HG02610 (cell line): ENCODE results near the gene CPLANE2.
A peak's percentile ranks its signal among the peaks of the same experiment; 100 is the strongest.
"Not testable (repeated sequence)": the region's sequence is repeated elsewhere in the genome, so short reads cannot be mapped to it uniquely, and the experiment has no call there.

Experiments
- ATAC-seq: cut with Tn5 transposase; IDR thresholded peaks from one replicate; pipeline ENCODE4 v1.9.1; 2021; ENCODE audit warnings: mild to moderate bottlenecking, moderate library complexity; ENCODE audit not compliant: unreplicated experiment

CPLANE2 gene

GRCh38 chr1:16249596-16250241, 12.7 kb upstream of the CPLANE2 start:
- no peak for ATAC-seq

DNA sequence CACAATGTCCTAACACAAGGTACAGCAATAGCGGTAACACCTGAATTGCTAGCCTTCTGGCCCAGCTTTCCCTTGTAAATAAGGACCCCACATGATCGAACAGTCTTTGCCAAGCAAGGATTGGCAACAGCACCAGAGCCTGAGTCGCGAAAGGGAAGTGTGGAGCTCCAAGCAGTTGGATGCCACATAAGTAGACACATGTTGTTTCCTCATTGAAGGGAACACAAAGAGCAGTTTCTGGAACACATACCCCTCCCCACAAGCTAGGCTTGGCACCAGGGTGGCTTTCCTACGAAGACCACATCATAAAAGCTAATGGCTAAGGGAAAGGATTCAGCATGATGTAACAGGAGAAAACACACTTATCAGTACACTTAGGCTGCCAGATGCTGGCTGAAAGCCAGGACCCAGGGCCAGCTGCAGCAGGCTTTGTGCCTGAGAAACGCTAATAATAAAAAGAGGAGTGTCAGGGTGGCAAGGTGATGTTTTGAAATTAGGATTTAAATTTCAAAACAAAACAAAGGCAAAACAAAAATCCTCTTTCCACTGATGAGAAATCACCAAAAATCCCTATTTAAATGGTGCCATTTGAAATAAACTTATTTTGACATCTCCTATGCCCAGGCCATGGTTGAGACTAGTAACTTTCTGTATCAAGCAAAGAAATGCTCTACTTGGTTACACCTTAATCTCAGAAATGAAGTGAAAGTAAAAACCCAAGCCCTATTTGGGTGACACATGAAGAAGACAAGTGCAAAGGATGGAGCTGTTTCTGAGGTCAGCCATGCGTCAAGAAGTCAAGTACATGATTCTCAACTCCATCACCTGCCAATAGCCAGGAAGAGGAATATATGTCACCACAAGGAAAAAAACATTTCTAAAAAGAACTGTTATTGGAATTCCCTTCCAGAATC, 11.9 kb upstream of the CPLANE2 start:
- ATAC-seq = peak; percentile 73

DNA sequence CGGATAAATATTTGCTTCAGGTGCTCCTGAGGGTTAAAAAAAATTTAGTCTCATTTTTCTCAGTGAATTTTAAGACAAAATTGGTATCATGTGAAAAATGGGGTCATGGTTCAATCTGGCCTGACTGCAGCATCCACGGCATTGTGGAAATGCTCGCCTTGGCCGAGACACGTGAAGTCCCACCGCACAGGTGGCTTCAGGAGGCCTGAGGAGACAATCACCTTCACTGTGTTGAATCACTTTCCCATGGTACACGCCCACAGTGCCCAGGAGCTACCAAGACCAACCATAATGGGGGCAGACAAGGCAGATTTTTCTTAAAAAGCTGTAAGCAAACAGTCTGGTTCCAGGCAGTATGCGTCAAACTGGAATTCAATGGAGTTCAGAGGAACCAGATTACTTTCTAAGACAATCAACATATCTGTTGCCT, 11.0 kb upstream of the CPLANE2 start:
- ATAC-seq = no peak

DNA sequence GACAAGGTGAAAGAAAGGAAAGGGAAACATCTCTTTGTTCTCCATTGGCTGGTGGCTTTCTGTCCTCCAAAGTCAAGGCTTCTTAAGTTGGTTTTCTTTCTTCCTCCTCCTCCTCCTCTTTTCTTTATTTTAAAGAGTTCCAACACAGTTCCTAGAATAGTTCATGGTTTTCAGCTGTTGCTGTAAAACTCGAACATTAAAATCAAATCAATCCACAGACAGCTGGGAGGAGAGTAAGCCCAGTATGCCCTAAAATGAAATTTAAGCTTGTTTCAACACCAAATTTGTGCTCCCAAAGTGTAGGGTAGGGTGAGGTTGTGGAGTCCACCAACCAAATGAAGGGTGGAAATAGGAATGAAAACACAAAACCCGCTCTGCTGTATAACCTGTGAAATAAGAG, 10.5 kb upstream of the CPLANE2 start:
- ATAC-seq = no peak

DNA sequence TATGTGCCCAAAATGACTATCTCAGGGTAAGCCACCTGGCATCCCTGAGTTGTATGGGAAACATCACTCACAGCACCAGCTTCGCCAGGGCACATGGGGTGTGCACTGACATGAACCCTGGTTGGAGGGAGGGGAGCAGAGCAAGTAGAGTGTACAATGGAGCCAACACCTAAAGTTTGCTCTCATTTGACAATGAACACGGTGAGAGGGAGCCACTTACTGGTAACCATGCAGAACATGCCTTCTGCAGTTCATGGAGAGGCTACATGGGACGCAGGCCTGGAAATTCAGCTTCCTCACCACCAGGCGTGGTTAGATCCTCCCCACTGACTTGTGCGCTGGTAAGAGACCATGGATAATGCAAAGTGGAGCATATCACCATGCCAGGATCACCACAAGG, 10.0 kb upstream of the CPLANE2 start:
- ATAC-seq = no peak

DNA sequence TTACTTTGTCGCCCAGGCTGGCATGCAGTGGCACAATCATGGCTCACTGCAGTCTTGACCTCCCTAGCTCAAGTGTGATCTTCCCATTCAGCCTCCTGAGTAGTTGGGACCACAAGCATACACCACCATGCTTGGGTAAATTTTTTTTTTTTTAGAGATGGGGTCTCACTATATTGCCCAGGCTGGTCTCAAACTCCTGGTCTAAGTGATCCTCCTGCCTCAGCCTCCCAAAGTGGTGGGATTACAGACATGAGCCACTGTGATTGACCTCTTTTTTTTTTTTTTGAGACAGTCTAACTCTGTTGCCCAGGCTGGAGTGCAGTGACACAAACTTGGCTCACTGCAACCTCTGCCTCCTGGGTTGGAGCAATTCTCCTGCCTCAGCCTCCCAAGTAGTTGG, 9.3 kb upstream of the CPLANE2 start:
- ATAC-seq = not testable (repeated sequence)

DNA sequence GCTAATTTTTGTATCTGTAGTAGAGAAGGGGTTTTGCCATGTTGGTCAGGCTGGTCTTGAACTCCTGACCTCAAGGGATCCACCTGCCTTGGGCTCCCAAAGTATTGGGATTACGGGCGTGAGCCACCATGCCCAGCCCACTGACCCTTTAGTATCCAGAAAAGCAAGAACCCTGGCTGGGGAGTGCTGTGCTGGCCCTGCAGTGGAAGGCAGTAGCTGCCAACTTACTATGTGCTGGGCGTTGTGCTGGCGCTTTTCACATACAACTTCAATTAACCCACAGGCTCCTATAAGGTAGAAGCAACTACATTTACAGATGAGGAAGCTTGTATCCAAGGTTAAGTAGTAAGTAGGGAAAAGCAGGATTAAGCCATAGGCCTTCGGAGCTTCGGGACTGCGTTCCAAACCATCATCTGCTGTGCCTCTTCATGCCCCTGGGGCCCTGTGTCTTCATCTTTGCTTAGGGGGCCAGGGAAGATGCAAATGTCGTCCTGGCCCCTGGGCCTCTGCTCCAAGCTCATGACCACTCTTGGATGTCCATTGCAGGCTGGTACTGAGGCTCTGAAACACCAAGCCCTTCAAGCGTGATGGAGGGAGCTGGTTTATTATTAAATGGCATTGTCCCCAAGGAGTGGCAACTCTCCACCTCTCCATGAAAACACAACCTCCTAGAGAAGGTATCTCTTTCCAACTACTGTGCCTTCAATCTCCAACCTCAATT, 8.7 kb upstream of the CPLANE2 start:
- no peak for ATAC-seq

DNA sequence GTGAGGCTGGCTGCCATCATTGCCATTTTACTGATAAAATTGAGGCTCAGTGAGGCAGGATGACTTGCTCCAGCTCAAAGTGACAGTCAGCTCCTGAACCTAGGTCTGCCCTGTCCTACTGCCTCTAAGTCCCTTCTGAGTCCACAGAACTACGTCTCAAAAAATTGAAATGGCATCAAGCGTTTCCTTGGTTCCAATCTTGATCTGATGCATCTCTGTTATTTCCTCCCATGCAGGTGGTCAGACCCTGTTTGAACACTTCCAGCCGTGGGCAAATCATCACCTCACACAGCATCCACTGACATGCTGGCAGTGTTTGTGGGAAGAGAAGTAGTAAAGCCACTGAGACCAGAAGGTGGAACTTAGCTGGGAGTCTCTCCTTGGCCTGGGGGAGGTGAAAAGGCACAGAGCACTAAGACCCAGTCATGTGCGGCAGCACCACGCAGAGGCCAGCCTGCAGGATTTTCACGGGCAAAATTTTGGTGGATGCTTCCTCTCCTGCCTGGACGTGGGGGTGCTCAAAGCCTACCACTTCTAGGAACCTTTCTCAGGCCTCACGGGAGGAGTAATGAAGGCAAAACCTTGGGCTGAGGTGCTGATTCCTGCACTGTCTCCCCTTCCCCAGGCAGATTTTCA, 7.8 kb upstream of the CPLANE2 start:
- ATAC-seq = no peak

DNA sequence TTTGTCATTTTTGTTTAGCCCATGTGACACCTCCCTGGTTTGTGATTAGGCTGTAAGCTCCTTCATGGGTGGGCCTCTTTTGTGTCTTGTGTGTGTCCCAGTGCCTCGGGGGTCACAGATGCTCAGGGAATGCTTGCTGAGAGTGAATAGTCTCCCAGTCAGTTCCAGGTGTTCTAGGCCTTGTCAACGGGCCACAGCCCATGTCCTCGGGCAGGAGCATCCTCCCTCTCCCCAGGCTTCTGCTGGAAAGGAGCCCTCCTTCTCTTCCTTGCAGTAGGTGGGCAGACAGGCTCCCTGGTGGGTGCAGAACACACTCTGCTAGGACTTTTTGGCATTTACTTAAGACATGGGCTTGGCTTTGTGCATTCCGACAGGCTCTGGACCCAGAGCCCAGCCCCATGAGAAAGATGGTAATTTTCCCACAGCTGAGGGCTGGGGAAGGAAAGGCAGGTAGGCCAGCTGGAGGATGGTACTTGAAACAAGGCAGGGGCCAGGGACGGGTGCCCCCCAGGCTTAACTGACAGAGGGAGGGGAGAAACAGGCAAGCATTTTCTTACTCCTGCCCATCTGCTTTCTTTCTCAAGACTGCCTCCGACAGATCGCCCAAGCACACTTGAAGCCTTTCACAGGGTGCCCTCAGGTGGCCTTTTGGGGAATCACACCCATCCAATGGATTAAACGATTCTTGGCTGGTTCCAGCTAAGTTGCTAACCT, 7.1 kb upstream of the CPLANE2 start:
- no peak for ATAC-seq

DNA sequence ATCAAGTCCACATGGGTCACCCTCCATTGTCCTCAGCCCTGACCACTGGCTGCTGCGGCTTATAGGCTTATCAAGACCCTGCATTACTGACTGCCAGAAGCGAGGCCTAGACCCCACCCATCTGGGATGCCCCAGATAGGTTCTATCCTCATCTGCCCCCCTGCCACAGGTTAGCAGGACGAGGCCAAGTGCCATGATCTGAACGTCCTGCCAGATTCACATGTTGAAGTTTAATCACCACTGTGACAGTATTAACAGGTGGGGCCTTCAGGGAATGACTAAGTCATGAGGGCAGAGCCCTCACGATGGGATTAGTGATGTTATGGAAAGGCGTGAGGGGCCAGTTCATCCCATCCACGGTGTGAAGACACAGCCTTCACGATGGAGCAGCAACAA, 6.2 kb upstream of the CPLANE2 start:
- no peak for ATAC-seq

GRCh38 chr1:16242556-16243214, 5.7 kb upstream of the CPLANE2 start:
- no peak for ATAC-seq

- ATAC-seq = no peak
Observed at GRCh38 chr1:16241221-16241708, 4.3 kb upstream of the CPLANE2 start.

- no peak for ATAC-seq
Observed at GRCh38 chr1:16239972-16240491, 3.0 kb upstream of the CPLANE2 start.

- no peak for ATAC-seq
Observed at GRCh38 chr1:16237343-16237830, 404 bp upstream of the CPLANE2 start.

DNA sequence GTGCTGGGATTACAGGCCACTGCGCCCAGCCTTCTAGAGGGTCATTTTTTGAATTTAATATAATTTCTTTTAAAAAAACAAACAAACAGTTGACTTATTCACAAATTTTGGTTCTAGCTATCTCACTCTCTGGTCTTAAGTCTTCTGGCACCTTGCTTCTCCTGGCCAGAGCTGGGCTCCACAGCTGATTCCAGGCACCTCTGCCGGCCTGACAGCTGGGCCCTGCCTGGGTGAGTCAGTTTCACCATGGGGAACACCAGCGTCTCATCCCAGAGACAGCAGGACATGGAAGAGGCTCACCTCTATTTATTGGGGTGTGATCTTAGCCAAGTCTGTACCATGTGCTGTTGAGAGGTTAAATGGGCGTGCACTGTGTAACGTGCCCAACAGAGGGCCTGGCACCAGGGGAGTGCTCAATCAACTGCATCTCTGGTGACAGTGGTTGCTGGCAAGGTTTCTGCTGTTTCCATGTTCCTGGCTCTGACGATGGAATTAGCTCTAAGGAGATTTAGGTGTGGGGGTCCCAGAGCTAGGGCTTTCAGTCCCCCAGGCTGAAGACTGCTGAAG, 956 bp downstream of the CPLANE2 start:
- peak; percentile 36 for ATAC-seq

DNA sequence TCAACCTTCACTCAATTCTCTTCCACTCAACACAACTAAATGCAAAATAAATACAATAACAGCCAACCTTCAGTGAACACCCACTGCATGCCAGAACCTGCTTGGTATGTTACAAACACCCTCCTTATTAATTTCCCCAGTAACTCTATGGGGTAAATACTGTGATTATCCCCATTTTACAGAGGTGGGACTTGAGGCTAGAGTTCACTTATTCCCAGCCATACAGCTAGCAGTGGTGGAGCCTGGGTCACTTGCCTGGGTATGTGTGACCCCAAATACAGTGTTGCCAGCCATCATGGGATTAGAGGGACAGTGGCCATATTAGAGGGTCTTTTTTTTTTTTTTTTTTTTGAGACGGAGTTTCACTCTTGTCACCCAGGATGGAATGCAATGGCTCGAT, 1.6 kb downstream of the CPLANE2 start:
- no peak for ATAC-seq

DNA sequence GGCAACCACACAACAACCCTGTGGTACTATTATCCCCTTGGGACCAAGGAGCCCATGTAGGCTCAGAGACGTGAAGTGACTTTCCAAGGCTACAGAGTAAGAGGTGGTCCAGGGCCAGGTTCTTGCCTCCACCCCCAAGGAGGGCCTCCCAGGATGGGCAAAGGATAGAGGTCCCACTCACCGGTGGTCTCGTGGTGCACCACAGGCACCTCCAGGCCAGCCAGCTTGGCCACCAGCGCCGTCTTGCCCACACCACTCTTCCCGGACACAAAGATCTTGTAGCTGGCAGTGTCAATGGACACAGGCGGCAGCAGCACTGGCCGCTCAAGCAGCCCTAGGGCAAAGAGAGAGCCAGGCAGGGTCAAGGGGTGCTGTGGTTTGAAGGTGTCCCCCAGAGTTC, 3.6 kb downstream of the CPLANE2 start:
- no peak for ATAC-seq

GRCh38 chr1:16232316-16232710, 4.7 kb downstream of the CPLANE2 start:
- no peak for ATAC-seq
